Nephron (organoid): ENCODE results near the gene PLD5.

ENCODE experiments used
- H3K27ac Mint-ChIP-seq, 3 experiments: 2 replicates each; pipeline ENCODE4 v1.8.0; 2020; ENCODE audit warnings: mixed read lengths in 3 of 3, mild to moderate bottlenecking in 2 of 3, moderate library complexity in 1 of 3
- H3K27me3 Mint-ChIP-seq: 2 replicates; pipeline ENCODE4 v1.8.0; 2021; ENCODE audit warnings: low read depth, mild to moderate bottlenecking, moderate library complexity, mixed read lengths
- H3K36me3 Mint-ChIP-seq: 2 replicates; pipeline ENCODE4 v1.8.0; 2020; ENCODE audit warnings: low read depth, mixed read lengths
- H3K4me1 Mint-ChIP-seq: 2 replicates; pipeline ENCODE4 v1.8.0; 2020; ENCODE audit warnings: mixed read lengths
- H3K4me3 Mint-ChIP-seq, 3 experiments: 2 replicates each; pipeline ENCODE4 v1.8.0; 2020; ENCODE audit warnings: mild to moderate bottlenecking in 3 of 3, mixed read lengths in 3 of 3, moderate library complexity in 2 of 3
- H3K9me3 Mint-ChIP-seq: 2 replicates; pipeline ENCODE4 v1.8.0; 2020; ENCODE audit warnings: mixed read lengths
- CTCF ChIP-seq, 3 experiments: fragments of 200-600 bp; sonication (generic); IDR thresholded peaks; one replicate each; pipeline ENCODE4 v1.5.0; 2021; ENCODE audit warnings: antibody characterized with exemption in 3 of 3; ENCODE audit not compliant: unreplicated experiment in 3 of 3

The PLD5 gene

GRCh38 chr1:242554577-242554976 lies 30.1 kb upstream of the PLD5 start:
- H3K27ac Mint-ChIP-seq: no peak overlapping the region
- no peak overlapping the region for H3K4me3 Mint-ChIP-seq
- no peak for TF ChIP-seq CTCF (IDR thresholded peaks at IDR 0.05; ENCODE audit: unreplicated experiment in 3 of 3)
- H3K9me3 Mint-ChIP-seq: no peaks in the 10 kb centered on the region
- H3K4me1 Mint-ChIP-seq: no peaks in the 10 kb centered on the region
- no peaks in the 10 kb centered on the region for H3K27me3 Mint-ChIP-seq
- H3K36me3 Mint-ChIP-seq: no peaks in the 10 kb centered on the region

GRCh38 chr1:242546849-242547729 lies 22.6 kb upstream of the PLD5 start:
- H3K36me3 Mint-ChIP-seq: no peaks in the 10 kb centered on the region

GRCh38 chr1:242546441-242546840 lies 21.9 kb upstream of the PLD5 start:
- Mint-ChIP-seq H3K9me3 (no peaks in the 10 kb centered on the region), H3K4me3 (no peak overlapping the region), H3K4me1 (no peaks in the 10 kb centered on the region), H3K27me3 (peaks cover 4% of the 10 kb centered on the region), H3K36me3 (no peaks in the 10 kb centered on the region), H3K27ac (no peak overlapping the region)
- no peak for TF ChIP-seq CTCF (IDR thresholded peaks at IDR 0.05; ENCODE audit: unreplicated experiment in 3 of 3)

More at GRCh38 chr1:242546849-242547729, 22.6 kb upstream of the PLD5 start:
- H3K4me3 Mint-ChIP-seq: no peak overlapping the region
- no peaks in the 10 kb centered on the region for H3K4me1 Mint-ChIP-seq
- peaks cover 4% of the 10 kb centered on the region for H3K27me3 Mint-ChIP-seq
- H3K27ac Mint-ChIP-seq: no peak overlapping the region
- TF ChIP-seq CTCF (IDR thresholded peaks at IDR 0.05; ENCODE audit: unreplicated experiment in 3 of 3): no peak
- no peaks in the 10 kb centered on the region for H3K9me3 Mint-ChIP-seq

GRCh38 chr1:242544071-242544470 lies 19.6 kb upstream of the PLD5 start:
- TF ChIP-seq CTCF (IDR thresholded peaks at IDR 0.05; ENCODE audit: unreplicated experiment in 3 of 3): no peak
- H3K4me1 Mint-ChIP-seq: no peaks in the 10 kb centered on the region
- no peak overlapping the region for H3K27ac Mint-ChIP-seq
- no peak overlapping the region for H3K4me3 Mint-ChIP-seq
- no peaks in the 10 kb centered on the region for H3K36me3 Mint-ChIP-seq
- H3K27me3 Mint-ChIP-seq: peaks cover 4% of the 10 kb centered on the region
- H3K9me3 Mint-ChIP-seq: no peaks in the 10 kb centered on the region

- Mint-ChIP-seq H3K4me1 (no peaks in the 10 kb centered on the region), H3K36me3 (no peaks in the 10 kb centered on the region), H3K27me3 (peaks cover 4% of the 10 kb centered on the region), H3K27ac (no peak overlapping the region), H3K9me3 (no peaks in the 10 kb centered on the region), H3K4me3 (no peak overlapping the region)
- no peak for TF ChIP-seq CTCF (IDR thresholded peaks at IDR 0.05; ENCODE audit: unreplicated experiment in 3 of 3)
Measured at GRCh38 chr1:242542271-242542670, 17.8 kb upstream of the PLD5 start.

- Mint-ChIP-seq H3K4me1 (no peaks in the 10 kb centered on the region), H3K27me3 (peaks cover 13% of the 10 kb centered on the region)
Measured at GRCh38 chr1:242535986-242536385, 11.5 kb upstream of the PLD5 start.

More at GRCh38 chr1:242535986-242536385, 11.5 kb upstream of the PLD5 start:
- Mint-ChIP-seq H3K27ac (no peak overlapping the region), H3K36me3 (no peaks in the 10 kb centered on the region), H3K4me3 (no peak overlapping the region), H3K9me3 (no peaks in the 10 kb centered on the region)
- no peak for TF ChIP-seq CTCF (IDR thresholded peaks at IDR 0.05; ENCODE audit: unreplicated experiment in 3 of 3)
